HG02884 (cell line): Measurements from ENCODE around the gene NDUFA8.

Experiments used
- ATAC-seq: cut with Tn5 transposase; IDR thresholded peaks from one replicate; pipeline ENCODE4 v1.9.1; 2021; ENCODE audit warnings: mild to moderate bottlenecking, moderate library complexity; ENCODE audit not compliant: unreplicated experiment

NDUFA8 gene

DNA sequence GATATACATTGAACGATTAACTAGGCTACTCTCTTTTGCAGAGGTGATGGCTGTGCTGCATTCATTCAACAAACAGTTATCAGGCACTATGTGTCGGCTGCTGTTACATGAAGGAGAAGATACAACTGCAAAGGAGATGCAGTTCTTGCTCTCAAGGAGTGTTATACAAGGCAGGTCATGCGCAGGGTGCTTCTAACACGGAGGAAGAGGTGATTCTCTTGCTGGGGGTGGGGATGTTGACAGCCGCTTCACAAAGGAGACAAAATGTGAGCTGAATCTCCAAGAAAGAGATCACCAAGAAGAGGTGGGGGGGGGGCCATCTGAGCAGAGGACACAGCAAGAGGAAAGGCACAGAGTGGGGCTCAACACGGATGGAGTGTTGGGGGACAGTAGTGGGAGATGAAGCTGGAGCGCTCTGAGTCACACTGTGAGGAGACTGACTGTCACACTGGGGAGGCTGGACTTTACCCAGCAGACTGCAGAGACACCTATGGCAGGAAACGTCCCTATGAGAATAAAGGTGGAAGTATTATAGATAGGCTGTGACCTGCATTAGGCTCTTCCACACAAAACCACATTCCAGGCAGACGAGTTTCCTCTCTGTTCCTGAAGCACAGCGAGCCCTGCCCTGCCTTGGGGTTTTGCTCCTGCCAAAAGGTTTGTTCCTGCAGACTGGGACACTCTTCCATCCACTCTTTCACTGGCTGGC, 20.9 kb downstream of the NDUFA8 start:
- no peak for ATAC-seq

DNA sequence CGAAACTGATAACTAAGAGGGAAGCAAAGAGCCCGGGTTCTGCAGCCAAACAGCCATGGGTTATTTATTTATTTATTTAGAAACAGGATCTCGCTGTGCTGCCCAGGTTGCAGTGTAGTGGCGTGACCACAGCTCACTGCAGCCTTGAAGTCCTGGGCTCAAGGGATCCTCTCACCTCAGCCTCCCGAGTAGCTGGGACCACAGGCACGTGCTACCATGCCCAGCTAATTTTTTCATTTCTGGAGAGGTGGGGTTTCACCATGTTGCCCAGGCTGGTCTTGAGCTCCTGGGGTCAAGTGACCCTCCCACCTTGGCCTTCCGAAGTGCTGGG, 24.1 kb downstream of the NDUFA8 start:
- no peak for ATAC-seq

DNA sequence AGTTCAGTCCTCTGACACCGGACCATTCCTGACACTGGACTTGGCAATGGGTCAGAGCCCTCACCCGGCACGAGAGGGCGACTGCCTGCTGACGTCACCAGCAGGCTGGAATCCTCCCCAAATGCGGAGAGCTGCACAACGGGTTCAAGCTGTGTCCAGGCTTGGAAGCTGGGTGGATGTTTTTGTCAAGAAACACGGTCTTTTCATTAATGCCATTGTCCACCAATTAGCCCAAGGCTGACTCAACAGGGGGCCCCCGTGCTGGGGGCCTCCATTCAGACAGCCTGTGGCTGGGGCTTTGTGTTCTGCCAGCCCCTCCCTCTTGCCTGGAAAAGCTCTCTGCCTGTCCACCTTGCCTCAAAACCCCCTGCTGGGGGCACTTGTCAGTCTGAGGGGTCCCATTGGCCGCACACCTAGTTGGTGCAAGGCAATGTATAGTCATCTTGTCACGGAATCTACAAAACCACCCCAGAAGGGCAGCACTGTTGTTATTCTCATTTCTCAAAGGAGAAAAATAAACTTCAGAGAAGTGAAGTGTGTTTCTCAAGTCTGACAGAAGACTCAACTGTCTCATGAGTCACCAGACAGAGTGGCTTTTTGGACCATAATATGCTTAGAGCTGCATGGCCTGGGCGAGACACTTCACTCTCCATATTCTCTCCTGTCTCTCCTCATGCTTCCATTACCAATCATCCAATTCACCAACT, 24.6 kb downstream of the NDUFA8 start:
- ATAC-seq: no peak

DNA sequence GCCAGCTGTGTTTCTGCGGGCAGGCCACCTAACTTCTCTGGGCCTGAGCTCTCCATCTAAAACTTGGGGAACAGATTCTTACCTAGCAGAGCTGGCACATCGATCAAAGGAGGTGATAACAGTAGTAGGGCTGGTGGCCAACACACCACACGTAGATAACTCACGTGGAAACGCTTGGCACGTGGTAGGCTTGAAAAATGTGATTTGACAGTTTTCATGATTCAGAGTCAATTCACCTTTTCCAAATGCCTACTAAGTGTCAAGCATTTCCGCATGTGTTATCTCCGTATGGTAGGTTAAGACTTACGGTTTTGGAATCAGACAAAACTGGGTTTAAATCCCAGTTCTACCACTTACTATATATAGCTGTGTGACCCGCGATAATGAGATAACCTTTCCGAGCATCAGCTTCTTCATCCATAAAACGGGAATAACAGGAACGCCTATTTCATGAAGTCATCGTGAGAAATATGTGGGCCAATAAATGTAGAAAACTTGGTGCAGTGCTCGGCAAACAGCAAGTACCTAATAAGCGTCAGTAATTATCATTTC, 25.5 kb downstream of the NDUFA8 start:
- ATAC-seq: no peak

DNA sequence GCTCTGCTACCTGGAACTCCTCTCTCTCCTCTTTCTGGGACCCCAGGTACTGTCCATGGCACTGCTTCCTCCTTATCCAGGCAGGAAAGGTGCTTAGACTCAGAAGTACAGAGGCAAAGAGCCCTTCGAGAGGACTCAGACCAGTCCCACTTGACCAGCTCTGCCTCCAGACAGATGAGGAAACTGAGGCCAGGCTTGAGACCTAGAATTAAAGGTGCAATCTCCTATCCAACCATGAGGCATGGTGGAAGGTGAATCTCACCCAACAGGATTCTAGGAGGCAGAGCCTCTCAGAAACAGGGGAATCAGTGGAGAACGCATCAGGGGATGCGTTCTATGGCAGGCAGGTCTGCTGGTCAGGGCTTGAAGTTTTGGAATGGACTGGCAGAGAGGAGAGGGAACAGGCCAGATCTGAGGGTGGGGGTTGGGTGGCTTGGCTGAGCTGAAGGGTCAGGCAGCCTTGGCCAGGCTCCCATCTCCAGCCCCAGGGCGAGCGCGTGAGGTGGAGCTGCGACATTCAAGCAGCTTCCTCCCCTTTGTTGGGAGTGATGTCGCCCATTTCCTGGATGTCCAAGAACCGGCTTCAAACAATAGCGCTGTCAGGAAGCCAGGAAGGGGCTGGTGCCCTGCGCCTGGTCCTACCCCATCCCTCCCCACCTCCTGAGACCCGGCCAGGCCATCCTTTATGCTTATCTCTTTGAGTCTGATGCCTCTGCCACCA, 26.2 kb downstream of the NDUFA8 start:
- ATAC-seq: no peak

DNA sequence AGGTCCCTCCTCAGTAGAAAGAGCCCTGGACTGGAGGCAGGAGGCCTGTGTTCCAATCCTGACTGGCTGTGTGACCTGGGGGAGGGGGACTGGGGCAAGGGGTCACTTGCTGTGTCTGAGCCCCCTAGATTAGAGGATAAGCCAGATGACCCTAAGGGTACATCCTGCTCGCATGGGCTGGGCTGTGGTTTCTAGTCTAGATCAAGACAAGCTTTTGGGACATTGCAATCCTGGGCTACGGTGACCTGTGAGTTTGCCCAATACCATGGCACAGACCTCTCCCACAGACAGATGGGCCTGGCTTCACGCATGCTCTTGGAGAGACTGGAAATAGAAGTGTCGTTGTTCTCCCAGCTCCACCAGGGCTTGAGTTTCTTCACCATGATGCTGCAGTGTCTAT, 27.0 kb downstream of the NDUFA8 start:
- ATAC-seq: no peak

DNA sequence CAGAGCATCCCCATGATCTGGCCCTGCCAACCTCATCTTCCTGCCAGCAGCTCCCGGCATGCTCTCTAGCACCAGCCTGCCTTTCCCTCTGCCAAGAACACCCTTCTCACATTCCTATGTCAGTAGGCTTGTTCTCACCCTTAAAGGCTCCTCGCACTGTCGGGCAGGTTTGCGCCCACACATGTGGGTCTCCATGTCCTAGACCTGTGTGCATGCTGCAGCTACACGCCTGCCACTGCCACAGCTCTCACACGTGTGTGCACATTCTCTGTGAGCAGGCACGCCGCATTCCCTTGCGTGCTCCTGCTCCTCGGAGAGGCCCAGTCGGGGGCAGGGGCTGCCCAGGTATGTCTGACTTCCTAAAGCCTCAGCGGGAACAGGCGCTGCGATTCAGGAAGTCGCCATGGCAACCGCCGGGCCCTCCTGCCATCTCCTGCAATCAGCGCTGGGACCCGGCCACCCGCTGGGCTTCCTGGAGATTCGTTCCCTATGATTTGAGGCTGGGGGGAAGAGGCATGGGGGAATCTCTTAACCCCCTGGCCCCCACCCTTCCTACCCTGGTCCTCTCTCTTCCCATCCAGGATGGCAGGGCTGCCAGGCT, 28.1 kb downstream of the NDUFA8 start:
- ATAC-seq: no peak

DNA sequence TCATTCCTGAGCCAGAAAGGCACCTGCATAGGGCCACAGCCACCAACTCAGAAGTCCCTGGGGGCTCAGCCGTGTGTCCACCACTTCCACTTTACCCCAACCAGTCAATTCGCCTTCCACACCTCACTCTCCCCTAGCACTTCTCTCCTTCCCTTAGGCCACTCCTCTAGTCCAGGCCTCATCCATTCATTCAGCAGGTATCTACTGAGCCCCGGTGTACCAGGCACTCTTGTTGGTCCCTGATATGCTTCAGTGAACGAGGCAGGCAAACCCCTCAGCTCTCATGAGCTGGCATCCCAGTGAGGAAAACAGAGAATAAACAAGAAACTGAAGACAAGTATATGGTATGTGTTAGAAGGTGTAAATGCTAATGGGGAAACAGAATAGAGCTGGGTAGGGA, 28.7 kb downstream of the NDUFA8 start:
- no peak for ATAC-seq

DNA sequence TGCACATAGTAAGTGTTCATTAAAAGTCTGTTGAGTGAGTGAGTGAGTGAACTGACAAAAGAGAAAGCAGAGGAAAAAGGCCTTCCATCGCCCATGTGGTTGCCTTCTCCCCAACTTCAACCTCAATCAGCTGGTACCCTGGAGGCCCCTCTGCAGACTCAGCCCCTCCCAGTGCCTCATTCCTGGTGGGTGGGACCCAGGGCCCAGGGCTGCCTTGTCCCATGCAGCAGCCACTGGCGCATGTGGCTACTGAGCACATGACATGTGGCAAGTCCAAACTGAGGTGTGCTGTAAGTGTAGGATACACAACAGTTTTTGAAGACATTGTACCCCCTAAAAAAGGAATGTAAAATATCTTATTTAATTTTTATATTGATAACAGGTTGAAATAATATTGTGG, 29.6 kb downstream of the NDUFA8 start:
- ATAC-seq: no peak

DNA sequence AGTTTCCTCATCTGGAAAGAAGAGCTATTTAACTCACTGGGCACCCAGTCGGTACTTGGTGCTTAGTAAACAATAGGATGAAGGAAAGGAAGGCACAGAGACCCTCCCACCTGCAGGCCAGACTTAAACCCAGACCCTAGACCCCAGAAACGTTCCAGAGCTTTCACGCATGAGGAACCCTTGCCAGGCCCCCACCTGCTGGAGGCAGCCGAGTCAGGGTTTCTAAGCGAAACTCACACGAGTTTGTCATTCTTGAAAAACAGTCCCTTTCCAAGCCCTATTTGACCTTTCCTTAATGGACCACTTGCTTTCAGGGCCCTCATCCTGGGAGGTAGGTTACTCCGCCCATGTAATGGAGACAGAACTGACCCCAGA, 30.6 kb downstream of the NDUFA8 start:
- ATAC-seq: no peak

DNA sequence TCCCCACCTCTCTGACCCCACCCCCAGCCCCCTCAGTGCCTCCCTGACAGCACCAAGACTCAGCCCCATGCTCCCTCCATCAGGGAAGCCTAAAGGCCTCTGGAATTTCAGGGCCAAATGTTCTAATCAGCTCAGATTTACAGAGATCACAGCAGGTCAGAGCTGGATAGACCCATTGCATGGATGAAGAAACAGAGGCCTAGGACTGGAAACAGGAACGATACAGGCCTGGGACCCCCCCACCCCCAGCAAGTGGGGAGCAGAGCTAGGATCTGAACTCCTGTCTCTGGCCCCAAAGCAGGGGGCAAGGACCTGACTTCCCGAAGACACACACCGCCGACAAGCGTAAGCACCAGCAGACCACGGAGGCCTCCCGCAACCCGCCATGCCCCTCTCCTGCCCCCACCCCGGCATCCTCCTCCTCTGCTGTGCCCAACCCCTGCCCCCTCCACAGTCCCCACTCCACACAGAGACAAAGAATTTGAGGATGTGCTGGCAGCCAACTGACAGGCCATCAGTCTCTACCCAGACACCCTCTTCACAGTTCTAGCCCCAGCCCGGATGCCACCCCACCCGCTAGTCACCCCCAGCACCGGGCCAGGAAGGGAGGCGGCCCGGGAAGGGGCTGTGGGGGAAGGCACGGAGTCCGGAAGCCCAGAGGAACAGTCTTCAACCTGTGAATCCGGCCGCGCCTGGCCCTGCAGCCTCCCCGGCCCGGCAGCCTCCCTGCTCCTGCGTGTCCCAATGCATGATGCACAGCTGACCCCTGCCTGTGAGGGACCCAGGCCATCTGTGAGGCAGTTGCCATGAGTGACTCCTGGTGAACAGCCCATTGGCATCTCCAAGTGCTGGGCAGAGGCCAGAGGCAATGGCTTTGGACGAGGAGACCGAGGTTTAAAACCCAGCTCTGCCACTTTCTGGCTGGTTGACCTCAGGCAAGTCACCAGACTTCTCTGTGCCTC, 31.3 kb downstream of the NDUFA8 start:
- ATAC-seq: no peak

DNA sequence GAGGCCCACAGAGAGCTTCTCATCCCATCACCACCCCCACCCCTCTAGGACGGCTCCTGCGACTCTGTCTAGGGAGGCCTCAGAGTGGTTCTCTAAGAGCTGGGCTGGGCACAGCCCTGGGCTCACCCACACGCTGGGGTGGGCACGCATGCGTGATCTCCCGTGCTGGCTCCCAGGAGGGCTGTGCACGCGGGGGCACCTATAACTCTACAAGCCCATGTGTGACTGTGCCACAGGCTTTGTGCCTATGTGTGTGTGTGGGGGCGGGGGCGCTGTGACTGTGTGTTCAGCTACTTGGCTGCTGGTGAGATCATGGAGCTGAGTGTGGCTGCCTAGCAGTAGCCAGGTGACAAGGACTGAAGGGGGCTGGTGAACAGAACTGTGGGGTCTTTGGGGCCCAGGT, 32.2 kb downstream of the NDUFA8 start:
- ATAC-seq: no peak

DNA sequence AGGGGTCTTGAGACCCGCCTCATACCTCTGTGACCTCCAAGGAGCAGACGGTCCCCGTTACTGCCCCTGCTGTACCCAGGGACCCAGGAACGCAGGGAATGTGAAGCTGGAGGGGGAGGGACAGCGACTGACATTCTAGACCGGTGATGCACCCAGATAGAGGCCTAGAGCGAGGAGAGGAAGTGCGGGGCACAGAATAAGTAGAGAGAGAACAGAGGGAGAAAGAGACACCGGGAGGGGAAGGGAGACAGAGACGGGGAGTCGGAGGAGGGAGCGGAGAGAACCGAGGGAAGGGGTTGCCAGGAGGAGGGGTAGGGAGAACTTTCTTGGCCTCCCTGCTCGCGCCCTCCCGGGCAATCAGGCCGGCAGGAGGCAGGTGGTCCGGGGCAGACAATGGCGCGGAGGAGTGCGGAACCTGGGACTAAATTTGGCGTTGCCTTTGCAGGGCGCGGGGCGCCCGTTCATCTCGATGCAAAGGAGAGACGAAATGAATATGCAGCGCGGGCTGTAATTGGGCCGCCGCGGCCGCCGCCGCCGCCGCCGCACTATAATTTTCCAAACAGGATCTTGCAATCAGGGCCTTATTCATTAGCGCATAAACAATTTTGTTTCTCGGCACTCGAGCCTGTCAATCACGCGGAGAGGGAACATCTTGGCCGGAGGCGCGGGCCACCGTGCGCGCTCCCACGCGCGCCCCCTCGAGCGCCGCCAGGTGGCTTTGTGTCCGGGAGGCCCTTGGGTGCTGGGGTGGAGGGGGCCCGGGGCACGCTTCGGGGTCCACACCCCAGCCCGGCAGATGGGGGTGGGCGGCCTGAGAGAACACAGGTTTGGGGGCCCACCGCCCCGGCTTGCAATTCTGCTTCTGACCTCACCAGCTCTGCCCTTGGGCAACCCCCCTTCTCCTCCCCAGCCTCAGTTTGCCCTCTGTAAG, 33.0 kb downstream of the NDUFA8 start:
- no peak for ATAC-seq

DNA sequence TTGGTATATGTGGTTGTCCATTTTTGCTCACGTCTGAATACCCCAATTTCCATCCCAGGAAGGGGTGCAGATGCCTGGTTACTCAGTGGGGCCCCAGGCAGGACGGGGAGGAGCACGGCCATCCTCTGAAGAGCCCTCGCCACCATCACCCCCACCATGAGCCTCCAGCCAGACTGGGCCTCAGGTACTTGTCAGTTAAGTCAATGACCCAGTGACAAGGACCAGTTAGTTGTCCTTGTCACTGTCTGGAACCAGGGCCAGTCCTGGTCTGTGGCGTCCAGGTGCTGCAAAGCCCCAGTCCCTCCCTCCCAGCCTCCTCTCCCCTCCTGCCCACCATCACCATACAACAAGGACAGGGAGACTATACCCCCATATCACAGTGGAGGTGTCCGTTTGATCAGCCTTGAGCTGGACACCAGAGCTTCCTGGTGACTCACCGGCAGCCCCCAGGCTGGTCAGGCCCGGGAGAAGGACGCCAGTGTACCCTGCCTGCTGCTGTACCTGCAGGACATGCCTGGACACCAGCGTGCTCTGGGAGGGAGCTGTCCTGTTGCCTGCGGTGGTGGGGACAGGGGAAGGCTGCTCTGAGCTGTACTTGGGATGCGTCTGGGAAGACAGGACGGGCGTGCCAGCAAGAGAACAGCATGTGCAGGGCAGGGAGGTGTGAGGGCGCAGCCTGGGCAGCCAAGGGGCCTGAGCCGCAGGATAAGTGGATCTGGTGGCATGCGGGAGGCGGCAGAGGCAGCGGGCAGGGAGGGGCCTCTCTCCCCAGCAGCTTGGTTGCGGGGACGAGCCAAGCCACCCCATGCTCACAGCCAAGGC, 33.9 kb downstream of the NDUFA8 start:
- ATAC-seq: no peak

DNA sequence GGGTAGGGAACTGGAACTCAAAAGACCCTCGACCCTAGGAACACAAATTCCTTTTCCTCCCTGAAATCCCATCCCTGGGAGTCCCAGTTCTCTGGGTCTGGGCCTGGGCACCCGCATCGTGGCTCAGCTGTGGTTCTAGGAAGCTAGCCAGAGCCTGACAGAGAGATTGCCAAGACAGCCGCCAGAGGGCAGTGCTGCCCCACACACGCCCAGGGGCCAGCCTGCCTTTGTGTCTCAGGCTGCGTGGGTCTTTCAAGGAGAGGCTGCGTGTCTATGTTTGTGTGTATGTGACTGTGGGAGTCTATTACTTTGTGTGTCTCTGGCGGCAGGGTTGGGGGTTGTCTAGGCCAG, 34.4 kb downstream of the NDUFA8 start:
- no peak for ATAC-seq

DNA sequence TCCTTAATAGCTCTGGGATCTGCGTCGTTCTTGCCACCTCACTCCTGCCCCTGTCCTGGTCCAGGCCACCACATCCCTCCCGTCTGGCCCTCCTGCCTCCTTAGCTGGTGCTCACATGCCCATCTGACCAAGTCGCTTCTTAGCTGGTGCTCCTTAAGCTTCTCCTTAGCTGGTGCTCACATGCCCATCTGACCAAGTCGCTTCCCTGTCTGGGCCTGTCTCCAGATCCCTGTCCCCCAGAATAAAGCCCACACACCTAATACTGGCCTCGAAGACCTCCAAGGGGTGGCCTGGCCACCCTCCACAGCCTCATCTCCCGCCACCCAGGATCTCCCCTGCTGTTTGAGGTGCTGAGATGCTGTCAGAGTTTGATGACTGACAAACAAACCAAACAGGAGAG, 35.1 kb downstream of the NDUFA8 start:
- no peak for ATAC-seq

DNA sequence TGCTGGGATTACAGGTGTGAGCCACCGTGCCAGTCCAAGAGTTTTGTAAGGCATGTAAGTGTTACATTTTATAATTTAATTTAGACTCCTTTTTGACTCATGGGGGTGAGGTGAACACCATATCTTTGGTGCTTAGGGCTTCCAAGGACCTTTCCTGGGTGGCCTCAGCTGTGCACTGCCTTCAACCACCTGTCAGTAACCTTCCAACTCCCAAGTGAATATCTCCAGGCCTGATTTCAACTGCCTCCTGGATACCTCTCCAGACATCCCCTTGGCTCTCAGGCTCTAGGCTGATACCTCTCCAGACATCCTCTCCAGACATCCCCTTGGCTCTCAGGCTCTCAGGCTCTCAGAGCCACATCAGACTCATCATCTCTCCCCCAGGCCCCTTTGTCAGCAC, 35.5 kb downstream of the NDUFA8 start:
- ATAC-seq: no peak

DNA sequence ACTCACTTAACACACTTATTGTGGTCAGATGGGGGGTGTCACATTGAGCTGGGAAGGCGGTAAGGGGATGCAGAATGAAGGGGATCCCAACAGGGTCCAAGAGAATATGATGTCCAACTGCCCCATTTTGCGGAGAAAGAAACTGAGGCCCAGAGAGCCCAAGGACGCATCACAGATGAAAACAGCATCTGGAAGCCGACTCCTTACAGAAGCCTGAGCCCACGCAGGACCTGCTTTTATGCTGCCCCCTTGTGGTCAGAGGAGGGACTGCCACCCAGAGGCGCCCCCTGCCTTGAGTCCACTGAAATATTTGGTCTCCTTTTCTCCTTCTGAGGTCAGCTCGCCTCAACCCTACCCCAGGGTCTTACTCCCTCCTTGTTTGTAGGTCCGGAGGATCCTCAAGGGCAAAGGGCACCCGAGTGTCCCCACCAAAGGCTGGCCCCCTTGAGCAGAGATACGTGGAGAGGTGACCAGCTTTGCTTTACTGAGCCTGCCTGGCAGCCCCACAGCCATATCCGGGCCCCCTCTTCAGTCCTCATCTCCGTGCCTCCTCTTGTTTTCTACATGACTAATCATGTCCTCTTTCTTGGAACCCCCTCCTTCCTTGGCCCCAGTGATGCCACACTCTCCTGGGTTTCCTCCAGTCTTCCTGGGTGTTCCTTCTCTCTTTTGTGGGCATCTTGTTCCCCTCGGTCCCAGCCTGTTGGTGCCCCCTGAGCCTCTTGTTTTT, 36.5 kb downstream of the NDUFA8 start:
- no peak for ATAC-seq
